Coronary artery (tissue), 2 donors: ENCODE data around the gene MTA1.

Source experiments
- DNase-seq: peaks from one replicate; pipeline ENCODE4 v3.0.0-alpha.2; 2017; ENCODE audit warnings: low spot score
- H3K27ac ChIP-seq, 2 donors: fragments of 200-600 bp; sonication (generic); one replicate each; pipeline ENCODE4 v1.5.1; 2016 to 2019
- H3K4me3 ChIP-seq: fragments of 200-600 bp; sonication (generic); 2 replicates; pipeline ENCODE4 v1.5.1; 2016; ENCODE audit warnings: mild to moderate bottlenecking, moderate library complexity
- TF ChIP-seq, protein P1 (sequence below): fragments of 200-600 bp; sonication (generic); IDR thresholded peaks from one replicate; pipeline ENCODE4 v1.5.1; 2019; ENCODE audit warnings: antibody characterized with exemption

The MTA1 gene

DNA sequence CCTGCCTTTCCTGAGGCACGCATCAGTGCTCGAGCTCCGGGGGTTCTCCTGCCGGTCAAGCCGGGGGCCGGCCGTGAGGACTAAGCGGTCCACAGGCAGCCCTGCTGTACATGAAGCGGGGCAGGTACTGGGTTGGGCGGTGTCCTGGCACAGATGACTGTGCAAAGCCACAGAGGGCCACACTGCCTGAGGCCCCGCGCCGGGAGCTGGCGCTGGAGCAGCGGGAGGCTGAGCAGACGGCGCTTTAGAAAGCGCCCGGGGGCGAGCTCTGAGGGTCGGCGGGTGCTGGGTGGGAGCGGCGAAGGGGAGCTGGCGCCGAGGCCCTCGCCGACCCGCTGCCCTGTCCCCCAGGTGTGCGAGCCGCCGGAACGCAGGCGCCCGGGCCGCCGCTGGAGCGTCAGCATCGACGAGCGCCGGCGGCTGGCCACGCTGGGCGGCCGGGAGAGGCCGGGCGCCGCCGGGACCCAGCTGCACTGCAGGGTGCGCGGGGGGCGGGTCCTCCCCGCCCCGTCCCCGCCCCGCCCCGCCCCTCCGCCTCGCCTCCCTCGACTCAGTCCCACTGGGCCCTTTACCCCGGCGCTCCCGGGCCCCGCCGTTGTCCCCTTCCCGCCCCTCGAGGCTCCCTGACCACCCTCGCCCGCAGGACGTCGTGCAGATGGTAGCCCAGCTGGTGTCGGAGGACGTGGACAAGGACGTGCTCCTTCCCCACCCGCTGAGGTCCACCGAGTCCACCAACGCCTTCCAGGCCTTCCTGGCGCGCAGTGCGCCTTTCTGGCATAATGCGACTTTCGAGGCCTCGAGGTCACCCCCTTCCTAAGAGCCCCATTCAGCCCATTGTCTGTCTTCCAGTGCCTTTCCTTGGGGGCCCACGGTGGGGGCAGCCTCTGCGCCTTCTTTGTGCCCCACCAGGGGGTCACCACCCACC, 8.3 kb upstream of the MTA1 start:
- DNase-seq = peak; percentile 72

DNA sequence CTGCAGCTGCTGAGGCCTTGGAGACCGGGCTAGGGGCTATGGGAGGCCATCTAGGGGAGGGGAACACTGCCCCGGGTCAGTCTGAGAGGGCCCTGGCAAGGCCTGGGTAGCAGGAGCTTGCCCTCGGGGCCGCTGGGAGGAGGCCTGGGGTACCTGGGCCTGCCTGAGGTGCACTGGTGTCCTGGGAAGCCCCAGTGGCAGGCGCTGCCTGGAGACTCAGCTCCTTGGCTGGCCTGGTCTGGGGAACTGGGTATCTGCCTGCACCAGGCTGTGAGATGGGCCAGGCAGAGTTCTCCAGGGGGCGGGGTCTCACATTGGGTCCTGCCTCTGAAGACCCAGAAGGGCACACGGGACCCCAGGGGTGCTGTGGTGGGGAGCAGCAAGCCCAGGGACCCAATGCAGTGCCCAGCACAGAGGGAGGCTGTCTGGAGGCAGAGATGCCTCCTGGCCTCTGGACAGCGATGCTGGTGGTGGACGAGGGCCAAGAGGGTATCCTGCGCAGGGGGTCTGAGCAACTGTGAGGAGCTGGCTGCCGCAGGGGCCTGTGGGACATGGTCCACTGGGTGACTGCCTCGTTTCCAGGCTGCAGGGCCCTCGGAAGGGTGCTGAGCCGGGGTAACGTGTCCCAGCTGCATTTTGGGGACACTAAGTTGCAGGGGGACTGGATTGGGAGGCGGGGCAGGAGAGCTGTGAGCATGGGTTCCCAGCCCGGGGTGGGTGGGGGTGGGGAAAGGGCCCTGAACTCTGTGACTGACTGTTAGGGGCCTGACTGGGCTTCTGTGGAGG, 7.4 kb upstream of the MTA1 start:
- peak; percentile 74 for DNase-seq
- peak overlapping the region; percentile 65 for H3K4me3 ChIP-seq

More for the DNA sequence above, 8.3 kb upstream of the MTA1 start:
- no peak overlapping the region for H3K27ac ChIP-seq
- TF ChIP-seq, protein P1, sequence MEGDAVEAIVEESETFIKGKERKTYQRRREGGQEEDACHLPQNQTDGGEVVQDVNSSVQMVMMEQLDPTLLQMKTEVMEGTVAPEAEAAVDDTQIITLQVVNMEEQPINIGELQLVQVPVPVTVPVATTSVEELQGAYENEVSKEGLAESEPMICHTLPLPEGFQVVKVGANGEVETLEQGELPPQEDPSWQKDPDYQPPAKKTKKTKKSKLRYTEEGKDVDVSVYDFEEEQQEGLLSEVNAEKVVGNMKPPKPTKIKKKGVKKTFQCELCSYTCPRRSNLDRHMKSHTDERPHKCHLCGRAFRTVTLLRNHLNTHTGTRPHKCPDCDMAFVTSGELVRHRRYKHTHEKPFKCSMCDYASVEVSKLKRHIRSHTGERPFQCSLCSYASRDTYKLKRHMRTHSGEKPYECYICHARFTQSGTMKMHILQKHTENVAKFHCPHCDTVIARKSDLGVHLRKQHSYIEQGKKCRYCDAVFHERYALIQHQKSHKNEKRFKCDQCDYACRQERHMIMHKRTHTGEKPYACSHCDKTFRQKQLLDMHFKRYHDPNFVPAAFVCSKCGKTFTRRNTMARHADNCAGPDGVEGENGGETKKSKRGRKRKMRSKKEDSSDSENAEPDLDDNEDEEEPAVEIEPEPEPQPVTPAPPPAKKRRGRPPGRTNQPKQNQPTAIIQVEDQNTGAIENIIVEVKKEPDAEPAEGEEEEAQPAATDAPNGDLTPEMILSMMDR = no peak
- H3K4me3 ChIP-seq = peak overlapping the region; percentile 65

DNA sequence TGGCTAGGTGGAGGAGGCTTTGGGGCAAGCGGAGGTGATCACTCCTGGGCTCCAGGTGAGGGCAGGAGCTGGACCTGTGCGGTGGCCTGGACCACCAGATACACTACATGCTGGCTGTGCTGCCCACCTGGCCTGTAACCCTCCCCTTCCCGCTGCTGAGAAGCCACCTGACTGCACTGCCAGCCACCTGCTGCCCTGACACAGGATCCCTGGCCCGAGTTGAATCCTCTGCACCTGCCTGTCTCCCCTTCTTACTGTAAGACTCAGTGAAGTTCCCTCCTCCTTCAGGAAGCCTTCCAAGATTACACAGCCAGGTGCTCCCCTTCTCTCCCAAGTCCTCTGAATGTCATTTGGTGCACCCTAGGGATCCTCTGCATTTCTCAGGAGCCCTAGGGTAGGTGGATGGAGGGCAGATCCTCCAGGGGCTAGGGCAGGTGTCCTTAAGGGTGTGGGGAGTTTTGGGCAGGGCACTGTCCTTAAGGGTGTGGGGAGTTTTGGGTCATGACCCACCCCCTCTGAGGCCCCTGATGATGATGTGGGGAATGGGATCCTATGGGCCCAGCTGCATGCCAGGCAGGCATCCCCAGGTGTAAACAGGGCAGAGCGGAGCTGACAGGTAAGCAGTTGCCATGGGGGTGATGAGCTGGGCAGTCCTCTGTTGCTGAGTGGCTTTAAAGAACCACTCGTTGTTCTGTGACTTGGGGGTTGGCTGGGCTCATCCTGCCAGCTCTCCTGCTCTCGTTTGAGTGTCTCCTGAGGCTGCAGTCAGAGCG, 6.7 kb upstream of the MTA1 start:
- H3K4me3 ChIP-seq = no peak overlapping the region
- TF ChIP-seq, protein P1 = no peak
- DNase-seq = no peak
- H3K27ac ChIP-seq = no peak overlapping the region

More for the DNA sequence above, 7.4 kb upstream of the MTA1 start:
- no peak overlapping the region for H3K27ac ChIP-seq
- TF ChIP-seq, protein P1 = no peak

DNA sequence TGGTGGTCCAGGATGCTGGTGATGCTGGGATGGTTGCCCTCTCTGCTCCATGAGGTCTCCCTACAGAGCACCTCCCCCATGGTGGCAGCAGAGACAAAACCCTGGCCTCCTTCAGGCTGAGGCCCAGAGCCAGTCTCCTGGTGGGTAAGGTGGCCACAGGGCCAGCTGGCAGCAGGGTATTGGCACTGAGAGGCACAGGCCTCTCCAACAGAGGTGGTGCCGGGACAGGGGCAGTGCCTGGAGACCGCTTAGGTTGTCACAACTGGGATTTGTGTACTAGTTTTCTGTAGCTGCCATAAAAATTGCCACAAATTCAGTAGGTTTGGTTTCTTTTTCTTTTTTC, 6.1 kb upstream of the MTA1 start:
- TF ChIP-seq, protein P1 = no peak
- H3K4me3 ChIP-seq = no peak overlapping the region
- no peak for DNase-seq
- H3K27ac ChIP-seq = no peak overlapping the region

DNA sequence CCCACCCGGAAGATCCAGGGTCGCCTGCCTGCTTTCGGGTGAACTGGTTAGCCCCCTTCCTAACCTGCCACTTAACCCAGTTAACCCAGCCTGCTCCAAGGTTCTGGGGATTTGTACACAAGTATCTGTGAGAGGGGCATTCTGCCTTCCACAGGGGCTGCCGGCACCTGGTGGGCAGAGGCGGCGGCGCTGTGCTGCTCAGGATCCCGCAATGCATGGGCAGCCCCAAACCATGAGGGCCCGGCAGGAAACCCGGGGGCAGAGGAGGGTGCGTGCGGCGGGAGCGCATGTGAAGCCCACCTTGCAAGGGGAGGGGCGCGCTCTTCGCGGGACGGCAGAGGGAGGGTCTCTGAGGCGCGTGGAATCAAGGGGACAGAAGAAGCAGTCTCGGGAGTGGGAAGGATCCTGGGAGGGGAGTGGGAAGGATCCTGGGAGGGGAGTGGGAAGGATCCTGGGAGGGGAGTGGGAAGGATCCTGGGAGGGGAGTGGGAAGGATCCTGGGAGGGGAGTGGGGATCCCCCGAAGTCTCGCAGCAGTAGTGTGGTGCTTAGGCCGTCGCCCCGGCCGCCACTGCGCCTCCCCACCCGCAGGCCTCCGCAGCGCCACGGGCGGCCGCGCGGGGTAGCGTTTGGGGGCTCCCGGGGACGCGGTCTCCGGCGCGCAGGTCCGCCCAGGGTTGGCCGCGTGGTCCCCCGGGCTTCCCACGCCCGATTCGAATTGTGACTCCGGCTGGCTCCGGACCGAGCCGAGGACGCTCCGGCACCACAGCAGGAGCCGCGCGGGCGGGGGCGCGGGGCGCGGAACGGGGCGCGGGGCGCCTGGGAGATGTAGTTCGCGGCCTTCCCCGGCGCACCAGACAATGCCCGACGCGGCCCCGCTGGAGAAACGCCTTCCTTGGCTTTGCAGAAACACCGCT, 4.9 kb upstream of the MTA1 start:
- TF ChIP-seq, protein P1 = peak; percentile 77
- DNase-seq = peak; percentile 83
- peak overlapping the region; percentile 55 to 76 for H3K27ac ChIP-seq
- peak overlapping the region; percentile 78 for H3K4me3 ChIP-seq
